Smooth muscle cell of trachea (primary cell): ENCODE data around the gene AMBN. TPM values are rescaled to one million over a fixed set of nuclear protein-coding genes. Genes with fewer than 3 reads are reported as not detected.

Experiments
- total RNA-seq: library from RNA; depleted of rRNA; stranded (reverse); fragments of >200 nt; gene quantifications from 2 replicates; pipeline ENCODE4 v1.2.1, GENCODE V29; 2014

Gene AMBN, protein sequence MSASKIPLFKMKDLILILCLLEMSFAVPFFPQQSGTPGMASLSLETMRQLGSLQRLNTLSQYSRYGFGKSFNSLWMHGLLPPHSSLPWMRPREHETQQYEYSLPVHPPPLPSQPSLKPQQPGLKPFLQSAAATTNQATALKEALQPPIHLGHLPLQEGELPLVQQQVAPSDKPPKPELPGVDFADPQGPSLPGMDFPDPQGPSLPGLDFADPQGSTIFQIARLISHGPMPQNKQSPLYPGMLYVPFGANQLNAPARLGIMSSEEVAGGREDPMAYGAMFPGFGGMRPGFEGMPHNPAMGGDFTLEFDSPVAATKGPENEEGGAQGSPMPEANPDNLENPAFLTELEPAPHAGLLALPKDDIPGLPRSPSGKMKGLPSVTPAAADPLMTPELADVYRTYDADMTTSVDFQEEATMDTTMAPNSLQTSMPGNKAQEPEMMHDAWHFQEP
- not detected in 2 replicates for total RNA-seq

DNA sequence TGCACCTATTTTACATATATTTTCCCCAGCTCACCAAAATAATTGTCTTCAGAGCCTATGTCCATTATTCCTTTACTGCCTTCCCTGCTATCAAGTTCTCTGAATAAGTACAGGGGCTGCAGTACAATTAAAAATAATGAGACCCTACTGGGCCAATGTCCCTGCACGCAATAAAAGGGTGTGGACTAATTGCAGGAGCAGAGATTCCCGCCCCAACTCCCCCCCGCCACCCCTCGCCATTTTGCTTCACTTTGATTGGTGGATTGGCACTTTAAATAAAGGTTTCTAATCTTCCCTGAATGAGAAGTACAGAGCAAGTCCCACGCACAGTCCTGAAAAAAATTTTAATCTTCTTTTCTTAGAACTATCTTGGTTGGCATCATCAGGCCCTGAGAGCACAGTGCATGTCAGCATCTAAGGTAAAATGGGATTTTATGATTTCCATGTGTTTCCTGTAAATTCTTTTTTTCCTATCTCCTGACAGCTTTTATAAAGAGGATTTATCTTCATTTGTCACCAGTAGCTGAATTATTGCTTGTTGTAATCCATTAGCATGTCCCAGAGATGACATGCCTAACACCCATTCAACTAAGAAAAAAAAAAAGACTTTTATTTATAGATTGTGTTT is at the start of gene AMBN:
Gene AMBN (plus strand): TSS at position 302 of the 628 bp plus-strand sequence. CDS start 103 bp downstream, at position 405.

DNA sequence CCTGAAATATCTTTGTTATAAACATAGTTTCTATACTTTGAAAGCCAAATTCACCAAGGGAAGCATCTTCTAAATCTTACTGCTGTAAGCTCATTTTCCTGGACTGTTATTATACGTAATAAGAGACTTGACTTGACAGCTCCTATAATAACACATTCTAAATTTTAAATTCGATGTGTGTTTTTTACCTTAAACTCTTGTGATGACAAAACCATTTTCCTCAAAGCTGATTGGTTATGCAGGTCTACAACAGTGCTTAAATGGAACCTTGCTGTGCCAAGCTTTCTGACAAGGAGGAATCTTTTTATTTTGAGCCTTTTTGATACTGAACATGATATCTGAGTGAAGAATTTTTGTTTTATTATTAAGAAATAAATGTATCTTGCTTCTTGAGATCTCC is 36.4 kb downstream of the AMBN start, which contains the start of gene ENAM:
Gene ENAM (plus strand): TSS at position 301 of the 400 bp plus-strand sequence. CDS start 757 bp downstream, outside the sequence.

Other genes starting within 250 kb of the AMBN start
- not detected in 2 replicates for gene SMR3A, start 231.5 kb upstream of the AMBN start, total RNA-seq
- not detected in 2 replicates for gene SMR3B, start 209.1 kb upstream of the AMBN start, total RNA-seq
- gene OPRPN, start 194.3 kb upstream of the AMBN start, total RNA-seq = not detected in 2 replicates
- not detected in 2 replicates for gene MUC7, start 120.1 kb upstream of the AMBN start, total RNA-seq
- not detected in 2 replicates for gene AMTN, start 73.7 kb upstream of the AMBN start, total RNA-seq
- gene ENAM, start 36.5 kb downstream of the AMBN start, total RNA-seq = 0.17 and 0.44 TPM in 2 replicates
- gene JCHAIN, start 74.3 kb downstream of the AMBN start, total RNA-seq = 3.6 and 5.8 TPM in 2 replicates
- 21.8 and 22.1 TPM in 2 replicates for gene UTP3, start 96.3 kb downstream of the AMBN start, total RNA-seq
- gene RUFY3, start 129.7 kb downstream of the AMBN start, total RNA-seq = 77.2 and 98.5 TPM in 2 replicates
- 66.0 and 90.8 TPM in 2 replicates for gene GRSF1, start 247.6 kb downstream of the AMBN start, total RNA-seq